GM12878 (cell line): ENCODE data around the gene ELL2. TPM values are rescaled to one million over a fixed set of nuclear protein-coding genes. Genes with fewer than 3 reads are reported as not detected.

Experiments
- BHLHE40 ChIP-seq, 2 experiments: fragments of 450-650 bp in 1 of 2; IDR thresholded peaks; 2 replicates each; pipeline ENCODE4 v1.6.1; 2011 to 2017; ENCODE audit warnings: low read depth in 2 of 2, borderline replicate concordance in 1 of 2, improper control_type of control experiment in 1 of 2, low read length in 1 of 2, mild to moderate bottlenecking in 1 of 2
- CBFB ChIP-seq: IDR thresholded peaks from 2 replicates; pipeline ENCODE4 v1.6.1; 2016; ENCODE audit warnings: antibody characterized with exemption, low read depth
- EGR1 ChIP-seq, 2 experiments: IDR thresholded peaks; 1 replicate in 1 of 2; 2 replicates in 1 of 2; pipeline ENCODE4 v1.6.1; 2011 to 2012; ENCODE audit warnings: low read depth in 2 of 2, low read length in 2 of 2, borderline replicate concordance in 1 of 2, mild to moderate bottlenecking in 1 of 2, moderate library complexity in 1 of 2
- EP300 ChIP-seq, 2 experiments: fragments of 150-350 bp in 1 of 2; IDR thresholded peaks; 2 replicates each; pipeline ENCODE4 v1.6.1; 2011 to 2012; ENCODE audit warnings: low read depth in 2 of 2, low read length in 2 of 2, borderline replicate concordance in 1 of 2, improper control_type of control experiment in 1 of 2, inconsistent platforms in 1 of 2; ENCODE audit not compliant: control insufficient read depth in 1 of 2
- ESRRA ChIP-seq: IDR thresholded peaks from 2 replicates; pipeline ENCODE4 v1.6.1; 2012; ENCODE audit warnings: mild to moderate bottlenecking, low read length, improper control_type of control experiment
- FOXK2 ChIP-seq: fragments of 450-650 bp; IDR thresholded peaks from 2 replicates; pipeline ENCODE4 v1.6.1; 2017; ENCODE audit warnings: mild to moderate bottlenecking, moderate library complexity
- FOXM1 ChIP-seq: IDR thresholded peaks from 2 replicates; pipeline ENCODE4 v1.6.1; 2012; ENCODE audit warnings: low read depth, mild to moderate bottlenecking, inconsistent platforms, low read length, moderate library complexity
- IKZF2 ChIP-seq, 2 experiments: fragments of 450-650 bp; IDR thresholded peaks; 2 replicates each; pipeline ENCODE4 v1.6.1; 2017; ENCODE audit warnings: mild to moderate bottlenecking in 2 of 2, moderate library complexity in 2 of 2
- JUNB ChIP-seq: IDR thresholded peaks from 2 replicates; pipeline ENCODE4 v1.6.1; 2016; ENCODE audit warnings: antibody characterized with exemption, mild to moderate bottlenecking
- LARP7 ChIP-seq: fragments of 450-650 bp; IDR thresholded peaks from 2 replicates; pipeline ENCODE4 v1.6.1; 2017; ENCODE audit warnings: mild to moderate bottlenecking
- MAX ChIP-seq: IDR thresholded peaks from 2 replicates; pipeline ENCODE4 v1.6.1; 2012; ENCODE audit warnings: low read depth, low read length, improper control_type of control experiment
- MEF2B ChIP-seq: fragments of 450-650 bp; IDR thresholded peaks from 2 replicates; pipeline ENCODE4 v1.6.1; 2018; ENCODE audit warnings: mild to moderate bottlenecking, moderate library complexity; ENCODE audit not compliant: partially characterized antibody, poor library complexity, severe bottlenecking
- NFIC ChIP-seq: IDR thresholded peaks from 2 replicates; pipeline ENCODE4 v1.6.1; 2012; ENCODE audit warnings: low read depth, mild to moderate bottlenecking, inconsistent platforms, low read length, moderate library complexity
- NR2F1 ChIP-seq: fragments of 450-650 bp; conservative IDR thresholded peaks from 2 replicates; pipeline ENCODE4 v1.6.1; 2017; ENCODE audit warnings: mild to moderate bottlenecking
- PAX5 ChIP-seq: IDR thresholded peaks from 2 replicates; pipeline ENCODE4 v1.6.1; 2011; ENCODE audit warnings: low read depth, low read length, borderline replicate concordance
- POLR2AphosphoS5 ChIP-seq: IDR thresholded peaks from 2 replicates; pipeline ENCODE4 v1.6.1; 2011; ENCODE audit warnings: mild to moderate bottlenecking, low read length, inconsistent platforms
- SMAD1 ChIP-seq: fragments of 450-650 bp; IDR thresholded peaks from 2 replicates; pipeline ENCODE4 v1.6.1; 2018; ENCODE audit warnings: mild to moderate bottlenecking, low read depth; ENCODE audit not compliant: partially characterized antibody
- SREBF2 ChIP-seq: IDR thresholded peaks from 2 replicates; pipeline ENCODE4 v1.6.1; 2012; ENCODE audit warnings: mild to moderate bottlenecking, low read length
- TCF12 ChIP-seq: IDR thresholded peaks from 2 replicates; pipeline ENCODE4 v1.6.1; 2011; ENCODE audit warnings: low read depth, mild to moderate bottlenecking, low read length
- YBX1 ChIP-seq: fragments of 450-650 bp; IDR thresholded peaks from 2 replicates; pipeline ENCODE4 v1.6.1; 2016; ENCODE audit warnings: antibody characterized with exemption
- ZNF217 ChIP-seq: fragments of 450-650 bp; IDR thresholded peaks from 2 replicates; pipeline ENCODE4 v1.6.1; 2017; ENCODE audit warnings: antibody characterized with exemption, mild to moderate bottlenecking
- polyA plus RNA-seq, 11 experiments: library from polyadenylated mRNA; depleted of rRNA in 4 of 11; unstranded in 6 of 11; stranded (reverse) in 5 of 11; fragments of >200 nt; fragmentation: Nextera tagmentation in 4 of 11; fragmentation: Illumina TruSeq in 1 of 11; extraction: Ambion mirVana in 4 of 11; extraction: Trizol in 1 of 11; gene quantifications; 1 replicate in 1 of 11; 2 replicates in 10 of 11; pipeline versions ENCODE4 v1.2.1 to v1.2.3, GENCODE V29; 2011 to 2016; ENCODE audit warnings: inconsistent platforms in 2 of 11, missing spikeins in 2 of 11, low read depth in 1 of 11
- total RNA-seq, 4 experiments: library from RNA; depleted of rRNA in 3 of 4; stranded (reverse); fragments of >200 nt in 3 of 4; fragmentation: Illumina TruSeq in 1 of 4; extraction: Trizol in 1 of 4; gene quantifications; 2 replicates each; pipeline versions ENCODE4 v1.2.1 to v1.2.3, GENCODE V29; 2013 to 2021
- TF ChIP-seq, protein P1 (sequence below): fragments of 450-650 bp; IDR thresholded peaks from 2 replicates; pipeline ENCODE4 v1.6.1; 2017; ENCODE audit warnings: mild to moderate bottlenecking, low read depth, inconsistent platforms; ENCODE audit not compliant: poor library complexity, severe bottlenecking
- TF ChIP-seq, protein P2 (sequence below): IDR thresholded peaks from 2 replicates; pipeline ENCODE4 v1.6.1; 2011; ENCODE audit warnings: low read depth, low read length, improper control_type of control experiment, borderline replicate concordance
- TF ChIP-seq, protein P3 (sequence below): IDR thresholded peaks from 2 replicates; pipeline ENCODE4 v1.6.1; 2011; ENCODE audit warnings: borderline replicate concordance, low read depth, mild to moderate bottlenecking, moderate library complexity, mixed read lengths, low read length; ENCODE audit not compliant: insufficient read depth; ENCODE audit errors: extremely low read length
- TF ChIP-seq, protein P4 (sequence below): fragments of 450-650 bp; IDR thresholded peaks from 2 replicates; pipeline ENCODE4 v1.6.1; 2017; ENCODE audit warnings: antibody characterized with exemption, mild to moderate bottlenecking, moderate library complexity

ELL2 gene
- total and polyA plus RNA-seq, 10 of the 15 experiments (the other 5 are each of a cell fraction or from before 2014, with no cell fraction given): 24.2 to 91.4 (median 57.4) TPM

DNA sequence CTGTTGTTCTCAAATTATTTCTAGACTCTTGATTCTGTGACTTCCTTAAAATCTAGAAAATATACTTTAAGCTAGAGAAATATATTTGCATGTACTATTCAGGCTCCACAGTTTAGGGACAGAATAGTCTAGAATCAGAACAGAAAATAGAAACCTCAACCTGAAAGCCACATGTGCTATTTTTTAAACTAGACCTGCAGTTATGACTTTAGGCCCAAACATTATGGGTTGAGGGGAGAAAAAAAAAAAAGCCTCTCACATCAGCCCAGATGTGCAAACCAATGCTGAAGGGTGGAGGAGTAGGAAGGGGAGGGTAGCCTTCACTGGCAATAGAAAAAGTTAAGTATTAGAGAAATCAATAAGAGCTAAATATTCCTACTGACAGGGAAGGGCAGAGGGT lies 35.7 kb downstream of the ELL2 start (continued):
- TF ChIP-seq EP300 (IDR thresholded peaks at IDR 0.05; ENCODE audit: borderline replicate concordance in 1 of 2, control insufficient read depth in 1 of 2, low read depth in 2 of 2, low read length in 2 of 2) (peak; percentile 76 to 81), TCF12 (peak; percentile 73; the same call in 1 of the 2 replicates), CBFB (peak; percentile 78; the same call in 1 of the 2 replicates), ZNF217 (peak; percentile 61; the same call in 1 of the 2 replicates), JUNB (peak; percentile 94), SMAD1 (no peak), FOXK2 (no peak), LARP7 (no peak), FOXM1 (peak; percentile 99), PAX5 (peak; percentile 81; the same call in 1 of the 2 replicates), IKZF2 (IDR thresholded peaks at IDR 0.05) (peak; percentile 64 to 66), YBX1 (no peak), POLR2AphosphoS5 (no peak), EGR1 (IDR thresholded peaks at IDR 0.05; ENCODE audit: borderline replicate concordance in 1 of 2, low read depth in 2 of 2, low read length in 2 of 2) (no peak), BHLHE40 (IDR thresholded peaks at IDR 0.05; ENCODE audit: borderline replicate concordance in 1 of 2, low read depth in 2 of 2, low read length in 1 of 2) (peak; percentile 46 to 82; a peak in 3 of 4 replicates), MEF2B (peak; percentile 72), MAX (no peak), NR2F1 (no peak), NFIC (peak; percentile 98), ESRRA (no peak), SREBF2 (no peak)
- TF ChIP-seq, protein P1, sequence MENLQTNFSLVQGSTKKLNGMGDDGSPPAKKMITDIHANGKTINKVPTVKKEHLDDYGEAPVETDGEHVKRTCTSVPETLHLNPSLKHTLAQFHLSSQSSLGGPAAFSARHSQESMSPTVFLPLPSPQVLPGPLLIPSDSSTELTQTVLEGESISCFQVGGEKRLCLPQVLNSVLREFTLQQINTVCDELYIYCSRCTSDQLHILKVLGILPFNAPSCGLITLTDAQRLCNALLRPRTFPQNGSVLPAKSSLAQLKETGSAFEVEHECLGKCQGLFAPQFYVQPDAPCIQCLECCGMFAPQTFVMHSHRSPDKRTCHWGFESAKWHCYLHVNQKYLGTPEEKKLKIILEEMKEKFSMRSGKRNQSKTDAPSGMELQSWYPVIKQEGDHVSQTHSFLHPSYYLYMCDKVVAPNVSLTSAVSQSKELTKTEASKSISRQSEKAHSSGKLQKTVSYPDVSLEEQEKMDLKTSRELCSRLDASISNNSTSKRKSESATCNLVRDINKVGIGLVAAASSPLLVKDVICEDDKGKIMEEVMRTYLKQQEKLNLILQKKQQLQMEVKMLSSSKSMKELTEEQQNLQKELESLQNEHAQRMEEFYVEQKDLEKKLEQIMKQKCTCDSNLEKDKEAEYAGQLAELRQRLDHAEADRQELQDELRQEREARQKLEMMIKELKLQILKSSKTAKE: peak; percentile 87
- TF ChIP-seq, protein P2, sequence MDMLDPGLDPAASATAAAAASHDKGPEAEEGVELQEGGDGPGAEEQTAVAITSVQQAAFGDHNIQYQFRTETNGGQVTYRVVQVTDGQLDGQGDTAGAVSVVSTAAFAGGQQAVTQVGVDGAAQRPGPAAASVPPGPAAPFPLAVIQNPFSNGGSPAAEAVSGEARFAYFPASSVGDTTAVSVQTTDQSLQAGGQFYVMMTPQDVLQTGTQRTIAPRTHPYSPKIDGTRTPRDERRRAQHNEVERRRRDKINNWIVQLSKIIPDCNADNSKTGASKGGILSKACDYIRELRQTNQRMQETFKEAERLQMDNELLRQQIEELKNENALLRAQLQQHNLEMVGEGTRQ: no peak
- TF ChIP-seq, protein P3, sequence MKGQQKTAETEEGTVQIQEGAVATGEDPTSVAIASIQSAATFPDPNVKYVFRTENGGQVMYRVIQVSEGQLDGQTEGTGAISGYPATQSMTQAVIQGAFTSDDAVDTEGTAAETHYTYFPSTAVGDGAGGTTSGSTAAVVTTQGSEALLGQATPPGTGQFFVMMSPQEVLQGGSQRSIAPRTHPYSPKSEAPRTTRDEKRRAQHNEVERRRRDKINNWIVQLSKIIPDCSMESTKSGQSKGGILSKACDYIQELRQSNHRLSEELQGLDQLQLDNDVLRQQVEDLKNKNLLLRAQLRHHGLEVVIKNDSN: no peak
- TF ChIP-seq, protein P4, sequence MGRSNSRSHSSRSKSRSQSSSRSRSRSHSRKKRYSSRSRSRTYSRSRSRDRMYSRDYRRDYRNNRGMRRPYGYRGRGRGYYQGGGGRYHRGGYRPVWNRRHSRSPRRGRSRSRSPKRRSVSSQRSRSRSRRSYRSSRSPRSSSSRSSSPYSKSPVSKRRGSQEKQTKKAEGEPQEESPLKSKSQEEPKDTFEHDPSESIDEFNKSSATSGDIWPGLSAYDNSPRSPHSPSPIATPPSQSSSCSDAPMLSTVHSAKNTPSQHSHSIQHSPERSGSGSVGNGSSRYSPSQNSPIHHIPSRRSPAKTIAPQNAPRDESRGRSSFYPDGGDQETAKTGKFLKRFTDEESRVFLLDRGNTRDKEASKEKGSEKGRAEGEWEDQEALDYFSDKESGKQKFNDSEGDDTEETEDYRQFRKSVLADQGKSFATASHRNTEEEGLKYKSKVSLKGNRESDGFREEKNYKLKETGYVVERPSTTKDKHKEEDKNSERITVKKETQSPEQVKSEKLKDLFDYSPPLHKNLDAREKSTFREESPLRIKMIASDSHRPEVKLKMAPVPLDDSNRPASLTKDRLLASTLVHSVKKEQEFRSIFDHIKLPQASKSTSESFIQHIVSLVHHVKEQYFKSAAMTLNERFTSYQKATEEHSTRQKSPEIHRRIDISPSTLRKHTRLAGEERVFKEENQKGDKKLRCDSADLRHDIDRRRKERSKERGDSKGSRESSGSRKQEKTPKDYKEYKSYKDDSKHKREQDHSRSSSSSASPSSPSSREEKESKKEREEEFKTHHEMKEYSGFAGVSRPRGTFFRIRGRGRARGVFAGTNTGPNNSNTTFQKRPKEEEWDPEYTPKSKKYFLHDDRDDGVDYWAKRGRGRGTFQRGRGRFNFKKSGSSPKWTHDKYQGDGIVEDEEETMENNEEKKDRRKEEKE: no peak
